ENCODE results near the gene TBXAS1.
A peak's percentile ranks its signal among the peaks of the same experiment; 100 is the strongest.
"Not testable (repeated sequence)": the region's sequence is repeated elsewhere in the genome, so short reads cannot be mapped to it uniquely, and the experiment has no call there.

TBXAS1 gene

GRCh38 chr7:139908792-139909191, 79.7 kb downstream of the TBXAS1 start:
- no peak for DNase-seq (ENCODE audit: extremely low spot score, insufficient read length, low read depth)
- FAIRE-seq, result no peak

GRCh38 chr7:139909379-139910050, 80.5 kb downstream of the TBXAS1 start:
- no peak for DNase-seq (ENCODE audit: extremely low spot score, insufficient read length, low read depth)
- no peak for FAIRE-seq

GRCh38 chr7:139913021-139913844, 84.2 kb downstream of the TBXAS1 start:
- FAIRE-seq (no peak), DNase-seq (ENCODE audit: extremely low spot score, insufficient read length, low read depth) (no peak)

GRCh38 chr7:139913845-139914135, 84.7 kb downstream of the TBXAS1 start:
- FAIRE-seq, result no peak

GRCh38 chr7:139914306-139915267, 85.5 kb downstream of the TBXAS1 start:
- FAIRE-seq (no peak), DNase-seq (ENCODE audit: extremely low spot score, insufficient read length, low read depth) (no peak)

More at GRCh38 chr7:139913845-139914135, 84.7 kb downstream of the TBXAS1 start:
- no peak for DNase-seq (ENCODE audit: extremely low spot score, insufficient read length, low read depth)

- FAIRE-seq, result no peak
- DNase-seq (ENCODE audit: extremely low spot score, insufficient read length, low read depth), result no peak
These were observed 86.3 kb downstream of the TBXAS1 start for GRCh38 chr7:139915268-139915863.

GRCh38 chr7:139915864-139916716, 87.0 kb downstream of the TBXAS1 start:
- peak; percentile 92 for FAIRE-seq
- peak; percentile 73 for DNase-seq (ENCODE audit: extremely low spot score, insufficient read length, low read depth)

GRCh38 chr7:139916717-139917395, 87.8 kb downstream of the TBXAS1 start:
- peak; percentile 25 for DNase-seq (ENCODE audit: extremely low spot score, insufficient read length, low read depth)
- FAIRE-seq, result peak; percentile 82

- DNase-seq (ENCODE audit: extremely low spot score, insufficient read length, low read depth) (no peak), FAIRE-seq (no peak)
These were observed 88.8 kb downstream of the TBXAS1 start for GRCh38 chr7:139917851-139918250.

GRCh38 chr7:139918480-139918879, 89.4 kb downstream of the TBXAS1 start:
- FAIRE-seq, result no peak
- no peak for DNase-seq (ENCODE audit: extremely low spot score, insufficient read length, low read depth)

- FAIRE-seq, result no peak
These were observed 94.0 kb downstream of the TBXAS1 start for GRCh38 chr7:139923090-139923489.

GRCh38 chr7:139924461-139924860, 95.4 kb downstream of the TBXAS1 start:
- no peak for DNase-seq (ENCODE audit: extremely low spot score, insufficient read length, low read depth)
- FAIRE-seq, result no peak

More at GRCh38 chr7:139923090-139923489, 94.0 kb downstream of the TBXAS1 start:
- no peak for DNase-seq (ENCODE audit: extremely low spot score, insufficient read length, low read depth)

- FAIRE-seq; DNase-seq (ENCODE audit: extremely low spot score, insufficient read length, low read depth): not testable (repeated sequence)
These were observed 100.2 kb downstream of the TBXAS1 start for GRCh38 chr7:139929221-139929620.

- DNase-seq (ENCODE audit: extremely low spot score, insufficient read length, low read depth), result no peak
- no peak for FAIRE-seq
These were observed 101.4 kb downstream of the TBXAS1 start for GRCh38 chr7:139930286-139930965.

GRCh38 chr7:139931190-139931934, 102.3 kb downstream of the TBXAS1 start:
- FAIRE-seq, result no peak
- DNase-seq (ENCODE audit: extremely low spot score, insufficient read length, low read depth), result no peak

GRCh38 chr7:139932531-139932930, 103.5 kb downstream of the TBXAS1 start:
- DNase-seq (ENCODE audit: extremely low spot score, insufficient read length, low read depth) (no peak), FAIRE-seq (no peak)

GRCh38 chr7:139936760-139937310, 107.8 kb downstream of the TBXAS1 start:
- FAIRE-seq, result no peak
- DNase-seq (ENCODE audit: extremely low spot score, insufficient read length, low read depth), result no peak
